GM19397 (cell line): ENCODE data around the gene OR51G1.
"Not testable (repeated sequence)": the region's sequence is repeated elsewhere in the genome, so short reads cannot be mapped to it uniquely, and the experiment has no call there.

Source experiments
- ATAC-seq: cut with Tn5 transposase; IDR thresholded peaks from one replicate; pipeline ENCODE4 v1.9.1; 2021; ENCODE audit warnings: mild to moderate bottlenecking, moderate library complexity; ENCODE audit not compliant: unreplicated experiment

The OR51G1 gene, protein sequence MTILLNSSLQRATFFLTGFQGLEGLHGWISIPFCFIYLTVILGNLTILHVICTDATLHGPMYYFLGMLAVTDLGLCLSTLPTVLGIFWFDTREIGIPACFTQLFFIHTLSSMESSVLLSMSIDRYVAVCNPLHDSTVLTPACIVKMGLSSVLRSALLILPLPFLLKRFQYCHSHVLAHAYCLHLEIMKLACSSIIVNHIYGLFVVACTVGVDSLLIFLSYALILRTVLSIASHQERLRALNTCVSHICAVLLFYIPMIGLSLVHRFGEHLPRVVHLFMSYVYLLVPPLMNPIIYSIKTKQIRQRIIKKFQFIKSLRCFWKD

DNA sequence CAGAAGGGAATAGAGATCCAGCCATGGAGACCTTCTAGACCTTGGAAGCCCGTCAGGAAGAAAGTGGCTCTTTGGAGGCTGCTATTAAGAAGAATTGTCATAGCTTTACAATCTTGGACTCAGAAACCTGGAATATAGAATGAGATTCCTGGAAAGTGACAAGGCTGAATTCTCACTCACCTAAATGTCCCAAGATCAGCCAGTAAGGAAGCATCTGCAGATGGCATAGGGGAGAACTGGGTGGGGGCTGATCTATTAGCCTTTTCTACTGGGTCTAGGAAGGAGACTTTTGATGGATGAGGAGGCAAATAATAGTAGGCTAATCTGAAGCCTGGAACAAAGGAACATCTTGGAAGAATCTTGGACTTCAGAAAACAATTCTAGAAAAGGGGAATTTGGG is at the start of gene OR51G1:
OR51G1 (minus strand) TSS at position 101 of the 400 bp plus-strand sequence; CDS start at position 101, 0 bp downstream.
- no peak for ATAC-seq

DNA sequence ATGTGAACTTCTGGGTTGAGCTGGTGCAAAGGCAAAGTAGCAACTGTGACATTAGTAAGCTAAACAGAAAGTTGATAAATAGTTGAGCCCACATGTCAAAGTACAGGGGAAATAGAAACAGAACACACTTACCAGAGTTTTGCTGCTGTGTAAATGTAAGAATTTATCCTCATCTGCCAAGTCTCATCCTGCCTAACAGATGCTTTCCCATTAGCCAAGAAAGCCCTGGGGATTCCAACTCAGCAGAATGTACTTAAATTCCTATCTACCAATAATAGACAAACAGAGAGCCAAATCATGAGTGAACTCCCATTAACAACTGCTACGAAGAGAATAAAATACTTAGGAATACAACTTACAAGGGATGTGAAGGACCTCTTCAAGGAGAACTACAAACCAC is 38.7 kb upstream of the OR51G1 start:
- ATAC-seq = no peak

DNA sequence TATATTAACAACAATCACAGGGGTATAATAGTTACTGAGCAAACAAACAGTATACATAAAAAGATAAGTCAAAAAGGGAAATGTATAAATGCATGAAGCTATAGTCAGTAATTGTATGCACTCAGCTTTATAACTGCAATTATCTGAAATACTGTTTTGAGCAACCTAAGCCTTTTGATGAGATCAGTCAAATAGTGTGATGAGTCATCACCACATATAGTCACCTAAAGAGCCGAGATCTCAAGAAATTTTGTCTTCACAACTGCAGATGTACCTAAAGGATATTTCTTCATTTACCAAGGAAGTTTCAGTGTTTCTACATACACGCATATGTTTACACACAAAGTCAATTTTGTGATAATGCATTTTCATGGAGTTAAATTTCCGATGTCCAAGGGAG is 36.7 kb upstream of the OR51G1 start:
- no peak for ATAC-seq

DNA sequence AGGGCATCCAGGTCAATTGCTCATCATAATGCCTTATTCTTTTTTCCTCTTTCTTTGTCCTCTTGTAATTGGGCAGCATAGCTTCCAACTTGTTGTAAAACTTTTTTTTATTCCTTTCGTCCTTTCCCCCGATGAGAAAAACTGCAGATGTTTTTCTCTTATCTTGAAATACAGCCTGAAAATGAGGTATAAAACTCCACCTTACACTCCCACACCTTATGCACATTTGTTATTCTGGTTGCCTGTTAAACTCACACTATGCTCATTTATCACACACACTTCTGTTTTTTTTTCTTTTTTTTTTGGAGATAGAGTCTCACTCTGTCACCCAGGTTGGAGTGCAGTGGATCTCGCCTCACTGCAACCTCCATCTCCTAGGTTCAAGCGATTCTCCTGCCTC is 33.3 kb upstream of the OR51G1 start:
- ATAC-seq = no peak

DNA sequence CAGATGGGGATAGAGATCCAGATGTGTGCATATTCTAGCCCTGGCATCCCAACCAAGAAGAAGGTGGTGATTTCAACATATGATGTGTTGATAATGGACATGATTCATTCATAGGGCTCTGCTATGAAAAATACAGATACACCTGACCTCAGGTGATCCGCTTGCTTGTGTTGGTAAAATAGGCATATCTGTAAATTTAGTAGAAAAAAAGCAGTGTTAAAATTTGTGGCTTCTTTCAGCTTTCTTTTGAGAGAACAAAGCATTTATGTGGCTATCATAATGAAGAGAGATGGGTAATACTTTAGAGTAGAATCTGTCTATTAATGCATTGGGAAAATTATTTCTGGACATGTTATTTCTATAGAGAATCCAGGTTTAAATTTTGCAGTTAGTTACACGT is 31.5 kb upstream of the OR51G1 start, which contains the start of gene OR51A2:
OR51A2 (minus strand) TSS at position 101 of the 400 bp plus-strand sequence; CDS start at position 101, 0 bp downstream.
- ATAC-seq = not testable (repeated sequence)

DNA sequence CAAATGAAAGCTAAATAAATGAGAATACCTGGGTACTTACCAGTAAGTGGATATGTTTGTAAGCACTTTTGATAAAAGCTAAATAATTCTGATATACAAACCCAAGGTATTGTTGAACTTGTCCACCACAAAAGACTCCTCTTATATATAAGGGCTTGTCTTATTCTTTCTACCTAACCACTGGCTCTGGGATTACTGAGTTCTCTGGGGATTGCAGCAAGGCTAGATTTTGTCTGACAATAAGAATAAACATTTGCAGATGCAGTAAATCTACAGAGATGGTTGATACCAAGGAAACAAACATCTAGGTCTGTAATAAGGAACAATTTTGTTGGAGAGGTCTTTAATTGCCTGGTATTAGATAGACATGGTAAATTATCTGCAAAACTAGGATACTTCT is 23.4 kb upstream of the OR51G1 start, which contains the start of gene OR51A4:
OR51A4 (minus strand) TSS at position 101 of the 400 bp plus-strand sequence. CDS start 505 bp downstream, outside the sequence.
- ATAC-seq = no peak

DNA sequence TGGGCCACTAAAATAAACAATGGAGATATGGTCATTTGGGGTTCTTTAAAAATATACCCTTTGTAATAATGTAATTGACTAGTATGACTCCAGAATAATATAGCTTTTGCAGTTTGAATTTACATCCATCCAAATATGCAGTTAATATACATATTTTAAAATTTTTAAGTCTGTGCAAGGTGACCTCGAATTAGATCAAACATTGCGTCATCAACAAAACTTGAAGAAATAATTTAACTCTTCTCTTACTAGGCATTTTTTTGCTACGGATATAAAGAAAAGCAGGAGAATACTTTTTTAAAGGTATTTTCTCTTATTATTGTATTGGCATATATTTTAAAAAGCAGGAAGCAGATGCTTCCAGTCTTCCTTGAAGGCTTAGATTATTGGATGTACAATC is 12.6 kb upstream of the OR51G1 start:
- no peak for ATAC-seq

DNA sequence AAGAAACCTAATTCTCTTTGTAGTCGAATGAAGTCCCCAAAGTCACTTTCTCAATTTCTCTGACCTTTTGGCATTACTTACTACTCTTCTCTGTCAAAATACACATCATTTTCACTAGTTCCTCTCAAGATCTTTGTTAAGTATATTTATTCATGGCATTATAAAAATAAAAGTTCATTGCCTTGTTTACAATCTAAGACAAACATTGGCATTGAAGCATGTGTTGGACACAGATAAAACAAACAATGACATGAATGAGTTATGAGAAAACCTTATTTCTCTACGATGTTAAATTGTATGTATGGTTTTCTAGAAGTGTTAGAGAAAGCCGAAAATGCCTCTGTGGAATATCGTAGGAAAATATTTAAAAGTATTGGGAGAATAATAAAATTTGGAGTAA is 8.6 kb upstream of the OR51G1 start:
- no peak for ATAC-seq

DNA sequence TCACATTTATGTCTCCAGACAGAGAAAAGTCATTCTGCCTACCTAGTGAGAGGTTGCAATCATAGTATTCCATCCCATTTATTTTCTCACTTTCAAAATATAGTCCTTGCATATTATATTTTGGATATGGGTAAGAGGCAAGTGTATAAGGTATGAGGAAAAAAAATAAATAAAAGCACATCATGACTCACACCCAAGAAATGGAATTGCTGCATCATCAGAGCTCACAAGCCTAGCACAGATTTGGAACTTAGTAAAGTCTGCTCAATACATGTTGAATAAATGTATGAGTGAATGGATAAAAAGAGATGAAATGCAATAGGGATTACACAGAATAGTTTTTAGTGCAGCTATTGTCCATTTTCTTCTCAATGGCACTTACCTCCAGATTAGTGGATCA is 2.5 kb upstream of the OR51G1 start:
- ATAC-seq = no peak

DNA sequence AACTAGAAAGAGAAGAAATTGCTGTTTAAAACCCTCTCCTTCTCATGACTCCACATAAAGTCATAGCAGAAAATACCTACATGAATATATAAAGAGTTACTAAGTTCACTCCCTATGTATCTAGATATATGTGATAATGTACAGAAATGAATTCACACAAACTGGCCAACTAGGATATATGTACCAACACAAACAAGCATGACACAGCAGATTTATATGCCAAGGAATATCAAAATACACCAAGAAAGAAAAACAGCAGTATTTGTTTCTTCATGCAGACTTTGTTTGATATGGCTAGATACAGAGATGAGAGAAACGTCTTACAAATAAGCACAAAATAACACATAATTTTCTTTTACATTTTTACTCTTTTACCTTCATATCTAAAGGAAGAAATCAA is 1.8 kb downstream of the OR51G1 start:
- ATAC-seq = no peak

DNA sequence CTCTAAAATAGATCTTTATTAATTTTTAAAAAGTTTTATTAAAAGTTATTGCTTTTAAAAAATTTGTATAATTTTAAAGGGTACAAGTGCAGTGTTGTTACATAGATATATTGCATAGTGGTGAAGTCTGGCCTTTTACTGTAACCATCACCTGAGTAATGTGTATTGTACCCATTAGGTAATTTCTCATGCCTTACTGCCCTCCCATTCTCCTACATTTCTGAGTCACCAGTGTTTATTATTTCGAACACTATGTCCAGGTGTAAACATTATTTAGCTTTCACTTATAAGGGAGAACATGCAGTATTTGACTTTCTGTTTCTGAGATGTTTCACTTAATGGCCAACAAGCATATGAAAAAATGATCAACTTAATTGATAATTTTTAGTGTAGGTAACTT is 2.3 kb downstream of the OR51G1 start:
- no peak for ATAC-seq

DNA sequence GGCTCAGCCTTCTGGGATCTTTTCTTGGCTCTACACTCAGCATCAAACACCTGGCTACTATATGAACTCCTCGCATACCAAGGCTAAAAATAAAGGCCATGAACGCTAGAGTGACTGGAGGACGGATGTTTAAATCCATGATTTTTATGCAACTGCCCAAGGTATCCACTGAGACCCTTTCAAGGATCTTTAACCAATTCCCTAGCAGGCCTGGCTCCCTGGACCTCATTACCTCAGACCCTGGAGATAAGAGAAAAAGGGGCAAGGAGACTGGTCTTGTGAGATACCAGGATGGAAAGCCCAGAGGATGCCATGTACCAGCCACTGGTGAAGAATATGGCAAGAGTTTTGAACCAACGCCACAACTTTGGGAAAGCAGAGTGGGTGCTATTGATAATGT is 4.9 kb downstream of the OR51G1 start, which contains the start of gene OR51G2:
OR51G2 (minus strand) TSS at position 101 of the 400 bp plus-strand sequence. CDS start 3,687 bp downstream, outside the sequence.
- ATAC-seq = no peak

DNA sequence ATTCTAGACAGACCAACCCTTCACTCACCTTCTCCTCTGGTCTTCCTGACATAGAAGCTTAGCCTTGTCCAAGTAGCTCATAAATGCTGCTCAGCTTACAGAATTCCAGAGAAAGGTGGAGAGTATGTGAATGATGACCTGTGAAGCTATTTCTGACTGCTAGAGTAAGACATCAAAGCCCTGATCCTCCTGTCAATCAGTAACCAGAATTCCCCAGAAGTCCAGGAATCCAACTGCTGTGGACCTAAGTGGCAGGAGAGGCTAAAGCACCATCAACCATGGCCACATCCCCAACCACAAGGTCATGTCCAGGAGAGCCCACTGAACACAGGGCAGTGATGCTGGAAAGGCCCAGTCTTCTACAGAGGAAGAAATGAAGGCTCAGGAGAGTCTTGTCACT is 7.6 kb downstream of the OR51G1 start:
- ATAC-seq = no peak

DNA sequence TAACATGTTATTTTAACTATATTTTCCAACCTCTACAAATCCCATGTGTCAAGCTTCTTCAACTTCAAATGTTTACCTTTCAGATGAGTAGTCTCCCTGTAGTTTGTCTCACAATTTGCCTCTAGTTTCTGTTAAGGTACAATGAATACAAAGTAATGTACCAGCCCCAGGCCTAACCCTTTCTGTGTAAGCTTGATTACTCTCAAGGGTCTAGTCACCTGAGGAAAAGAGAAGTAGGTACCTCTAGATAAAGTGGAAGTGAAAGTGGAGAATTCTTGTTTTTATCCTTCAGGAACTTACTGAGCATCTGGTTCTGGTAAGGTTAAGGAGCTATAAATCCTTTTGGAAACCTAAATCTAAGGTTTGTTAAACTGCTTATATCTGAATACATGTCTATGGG is 20.7 kb downstream of the OR51G1 start, which contains the start of gene OR51A7:
OR51A7 (plus strand) TSS at position 300 of the 400 bp plus-strand sequence. CDS start 3,587 bp downstream, outside the sequence.
- no peak for ATAC-seq

DNA sequence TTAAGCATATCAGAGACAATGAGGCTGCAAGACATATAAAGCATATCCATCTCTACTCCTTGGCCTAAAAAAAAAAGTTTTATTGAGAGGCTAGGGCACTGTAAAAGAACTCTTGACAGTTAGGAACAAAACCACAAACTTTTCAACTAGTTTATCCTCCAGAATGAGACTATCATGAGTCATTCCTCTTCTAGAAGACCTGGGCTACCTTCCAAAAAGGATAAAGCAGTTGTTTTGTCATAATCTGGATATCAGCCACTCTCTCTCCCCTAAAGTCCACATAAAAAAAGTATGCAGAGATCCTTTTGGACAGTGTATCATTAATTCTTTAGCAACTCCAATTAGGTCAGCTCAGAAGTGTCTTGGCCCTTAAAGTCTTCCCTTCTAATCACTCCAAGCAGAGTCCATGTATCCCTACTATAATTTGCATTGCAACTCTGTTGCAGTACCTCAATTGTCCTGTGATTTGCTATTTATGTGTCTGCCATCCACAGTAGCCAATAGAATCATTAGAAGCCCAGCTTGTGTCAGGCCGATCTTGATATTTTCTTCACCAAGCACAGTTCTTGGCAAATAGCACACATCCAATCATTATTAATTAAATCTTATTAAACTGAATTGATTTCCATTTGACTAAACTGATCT is 32.0 kb downstream of the OR51G1 start:
- ATAC-seq = no peak

DNA sequence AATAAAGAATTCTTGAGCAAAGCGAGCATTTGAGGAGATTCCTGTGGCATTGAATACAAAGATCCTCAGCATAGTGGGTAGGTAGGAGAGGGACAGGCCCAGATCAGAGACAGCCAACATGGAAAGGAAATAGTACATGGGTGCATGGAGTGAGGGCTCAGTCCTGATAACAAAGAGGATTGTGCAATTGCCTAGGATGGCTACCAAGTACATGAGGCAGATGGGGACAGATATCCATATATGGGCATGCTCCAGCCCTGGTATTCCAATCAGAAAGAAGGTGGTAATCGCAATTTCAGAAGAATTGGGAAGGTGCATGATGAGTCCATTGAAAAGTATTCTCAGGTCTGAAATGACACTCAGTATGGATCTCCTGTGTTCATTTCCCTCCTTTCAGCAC is 33.9 kb downstream of the OR51G1 start:
- ATAC-seq = no peak

DNA sequence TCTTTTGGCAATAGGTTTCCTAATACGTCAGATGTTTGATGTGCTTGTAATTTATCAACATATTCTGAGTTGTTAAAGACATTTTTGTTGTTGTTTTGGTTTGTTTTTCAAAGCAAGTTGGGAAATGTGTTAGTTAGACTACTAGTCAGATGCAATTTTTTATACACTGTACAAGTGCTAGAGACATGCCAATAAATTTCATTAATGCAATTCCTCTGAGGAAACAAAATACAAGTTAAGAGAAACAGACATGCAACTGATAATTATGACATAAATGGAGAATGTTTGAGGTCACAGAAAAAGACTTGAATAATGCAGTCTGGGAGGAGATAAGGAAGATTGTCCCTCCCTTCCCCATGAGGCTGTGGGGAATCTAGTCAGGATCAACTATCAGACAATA is 36.5 kb downstream of the OR51G1 start:
- no peak for ATAC-seq

DNA sequence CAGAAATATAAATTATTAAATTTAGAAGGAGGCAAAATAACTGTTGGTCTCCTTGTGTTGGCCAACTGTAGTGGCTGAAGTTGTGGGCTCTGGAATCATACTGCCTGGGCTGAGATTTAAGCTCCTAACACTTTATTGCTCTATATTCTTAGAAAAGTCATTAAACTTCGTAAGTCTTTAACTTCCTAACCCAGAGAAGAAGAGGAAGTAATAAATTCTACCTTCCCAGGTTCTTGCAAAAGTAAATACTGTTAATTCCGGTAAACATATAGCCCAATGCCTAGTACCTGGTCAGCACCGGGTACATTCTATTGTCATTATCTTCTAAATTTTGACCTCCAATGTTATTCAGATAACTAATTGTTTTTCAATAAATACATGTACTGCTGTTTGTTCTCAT is 38.0 kb downstream of the OR51G1 start:
- ATAC-seq = no peak

DNA sequence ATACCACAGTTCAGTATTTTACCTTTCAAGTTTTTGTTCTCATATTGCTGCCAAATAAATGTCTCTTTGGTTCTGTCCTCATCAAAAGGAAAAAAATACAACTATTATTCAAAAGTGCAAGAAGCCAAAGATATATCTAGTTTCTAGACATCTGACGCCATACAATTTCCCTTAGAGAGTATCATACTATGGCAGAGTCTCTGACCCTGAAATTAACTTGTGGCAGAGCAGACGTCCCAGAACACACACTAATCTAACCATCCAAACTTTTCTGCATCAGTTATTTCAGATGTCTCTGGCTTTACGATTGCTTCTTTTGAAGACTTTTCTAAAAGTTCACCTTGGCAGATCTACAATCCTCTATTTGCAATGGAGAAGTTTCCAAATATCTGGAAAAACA is 39.8 kb downstream of the OR51G1 start:
- no peak for ATAC-seq

DNA sequence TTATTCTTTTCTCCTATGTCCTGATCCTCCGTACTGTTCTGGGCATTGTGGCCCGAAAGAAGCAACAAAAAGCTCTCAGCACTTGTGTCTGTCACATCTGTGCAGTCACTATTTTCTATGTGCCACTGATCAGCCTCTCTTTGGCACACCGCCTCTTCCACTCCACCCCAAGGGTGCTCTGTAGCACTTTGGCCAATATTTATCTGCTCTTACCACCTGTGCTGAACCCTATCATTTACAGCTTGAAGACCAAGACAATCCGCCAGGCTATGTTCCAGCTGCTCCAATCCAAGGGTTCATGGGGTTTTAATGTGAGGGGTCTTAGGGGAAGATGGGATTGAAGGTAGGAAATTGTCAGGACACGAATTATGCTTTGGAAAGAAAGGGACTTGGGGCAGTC is 41.6 kb downstream of the OR51G1 start:
- ATAC-seq = no peak

DNA sequence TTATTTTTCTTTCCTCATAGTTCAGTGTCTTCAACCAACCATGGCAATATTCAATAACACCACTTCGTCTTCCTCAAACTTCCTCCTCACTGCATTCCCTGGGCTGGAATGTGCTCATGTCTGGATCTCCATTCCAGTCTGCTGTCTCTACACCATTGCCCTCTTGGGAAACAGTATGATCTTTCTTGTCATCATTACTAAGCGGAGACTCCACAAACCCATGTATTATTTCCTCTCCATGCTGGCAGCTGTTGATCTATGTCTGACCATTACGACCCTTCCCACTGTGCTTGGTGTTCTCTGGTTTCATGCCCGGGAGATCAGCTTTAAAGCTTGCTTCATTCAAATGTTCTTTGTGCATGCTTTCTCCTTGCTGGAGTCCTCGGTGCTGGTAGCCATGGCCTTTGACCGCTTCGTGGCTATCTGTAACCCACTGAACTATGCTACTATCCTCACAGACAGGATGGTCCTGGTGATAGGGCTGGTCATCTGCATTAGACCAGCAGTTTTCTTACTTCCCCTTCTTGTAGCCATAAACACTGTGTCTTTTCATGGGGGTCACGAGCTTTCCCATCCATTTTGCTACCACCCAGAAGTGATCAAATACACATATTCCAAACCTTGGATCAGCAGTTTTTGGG is 42.2 kb downstream of the OR51G1 start, which contains the start of gene OR51T1:
OR51T1 (plus strand) TSS at position 41 of the 641 bp plus-strand sequence; CDS start at position 41, 0 bp downstream.
- no peak for ATAC-seq
